ENCODE measurements around the gene FOXP1. TPM values are rescaled to one million over a fixed set of nuclear protein-coding genes. Genes with fewer than 3 reads are reported as not detected.

Gene FOXP1
- polyA plus RNA-seq, 1 donor (not counting 4 experiments of a cell fraction or from before 2014, with no cell fraction given): 14.6 TPM

GRCh38 chr3:71258116-71258515, 325.4 kb downstream of the FOXP1 start:
- Histone ChIP-seq H3K4me1 (ENCODE audit: control insufficient read depth, extremely low read depth, insufficient read depth, low read length) (peaks cover 12% of the 10 kb centered on the region), H3K36me3 (ENCODE audit: control insufficient read depth in 2 of 2, extremely low read depth in 1 of 2, insufficient read depth in 2 of 2, low read length in 2 of 2) (no peaks in the 10 kb centered on the region), H2AFZ (ENCODE audit: control insufficient read depth, low read length) (no peak overlapping the region), H3K79me2 (ENCODE audit: control insufficient read depth, insufficient read depth, low read length) (no peaks in the 10 kb centered on the region), H3K27ac (ENCODE audit: control insufficient read depth, insufficient read depth, low read length) (no peak overlapping the region), H3K9ac (ENCODE audit: control insufficient read depth, extremely low read depth, insufficient read depth, low read length) (no peak overlapping the region), H3K4me3 (ENCODE audit: control insufficient read depth in 2 of 3, extremely low read depth in 1 of 3, insufficient read depth in 2 of 3, low read depth in 1 of 3, low read length in 3 of 3) (no peak overlapping the region), H3K4me2 (ENCODE audit: control insufficient read depth, extremely low read depth, insufficient read depth, low read depth, low read length) (no peak overlapping the region), H3K9me1 (ENCODE audit: control insufficient read depth, extremely low read depth, insufficient read depth, low read length) (no peaks in the 10 kb centered on the region), H4K20me1 (ENCODE audit: control insufficient read depth, extremely low read depth, insufficient read depth, low read length) (peaks cover 2% of the 10 kb centered on the region), H3K9me3 (ENCODE audit: control insufficient read depth, low read depth, low read length) (no peaks in the 10 kb centered on the region), H3K27me3 (ENCODE audit: control insufficient read depth, extremely low read depth, insufficient read depth, low read length) (peaks cover 5% of the 10 kb centered on the region)
- FAIRE-seq: peak; percentile 84
- TF ChIP-seq CTCF (optimal IDR thresholded peaks at IDR 0.05 in 1 of 3, IDR thresholded peaks at IDR 0.05 in 1 of 3, conservative IDR thresholded peaks at IDR 0.05 in 1 of 3; ENCODE audit: extremely low read depth in 1 of 3, insufficient read depth in 2 of 3, low read length in 3 of 3) (no peak), EZH2 (IDR thresholded peaks at IDR 0.05; ENCODE audit: low read length) (no peak)
- peak; percentile 36 for DNase-seq (ENCODE audit: low read depth, low spot score)
- dilution Hi-C loops (cut with MboI; ENCODE audit: extremely low pct_ligation_motif_present, low sequenced_read_pairs): no loop called here

GRCh38 chr3:71255498-71255897, 328.0 kb downstream of the FOXP1 start:
- H3K27me3 ChIP-seq (ENCODE audit: control insufficient read depth, extremely low read depth, insufficient read depth, low read length): peaks cover 5% of the 10 kb centered on the region
- dilution Hi-C loops (cut with MboI; ENCODE audit: extremely low pct_ligation_motif_present, low sequenced_read_pairs): no loop called here
- peaks cover 2% of the 10 kb centered on the region for H4K20me1 ChIP-seq (ENCODE audit: control insufficient read depth, extremely low read depth, insufficient read depth, low read length)
- peaks cover 12% of the 10 kb centered on the region for H3K4me1 ChIP-seq (ENCODE audit: control insufficient read depth, extremely low read depth, insufficient read depth, low read length)
- FAIRE-seq: no peak
- DNase-seq (ENCODE audit: low read depth, low spot score): no peak
- no peak overlapping the region for H3K4me3 ChIP-seq (ENCODE audit: control insufficient read depth in 2 of 3, extremely low read depth in 1 of 3, insufficient read depth in 2 of 3, low read depth in 1 of 3, low read length in 3 of 3)
- H3K79me2 ChIP-seq (ENCODE audit: control insufficient read depth, insufficient read depth, low read length): no peaks in the 10 kb centered on the region
- no peaks in the 10 kb centered on the region for H3K9me3 ChIP-seq (ENCODE audit: control insufficient read depth, low read depth, low read length)
- no peak for TF ChIP-seq EZH2 (IDR thresholded peaks at IDR 0.05; ENCODE audit: low read length)
- no peak for TF ChIP-seq CTCF (optimal IDR thresholded peaks at IDR 0.05 in 1 of 3, IDR thresholded peaks at IDR 0.05 in 1 of 3, conservative IDR thresholded peaks at IDR 0.05 in 1 of 3; ENCODE audit: extremely low read depth in 1 of 3, insufficient read depth in 2 of 3, low read length in 3 of 3)
- H3K36me3 ChIP-seq (ENCODE audit: control insufficient read depth in 2 of 2, extremely low read depth in 1 of 2, insufficient read depth in 2 of 2, low read length in 2 of 2): no peaks in the 10 kb centered on the region
- no peak overlapping the region for H3K27ac ChIP-seq (ENCODE audit: control insufficient read depth, insufficient read depth, low read length)
- no peak overlapping the region for H3K4me2 ChIP-seq (ENCODE audit: control insufficient read depth, extremely low read depth, insufficient read depth, low read depth, low read length)
- H2AFZ ChIP-seq (ENCODE audit: control insufficient read depth, low read length): no peak overlapping the region
- no peak overlapping the region for H3K9ac ChIP-seq (ENCODE audit: control insufficient read depth, extremely low read depth, insufficient read depth, low read length)
- no peaks in the 10 kb centered on the region for H3K9me1 ChIP-seq (ENCODE audit: control insufficient read depth, extremely low read depth, insufficient read depth, low read length)

All from keratinocyte (primary cell).